ENCODE measurements around the gene TTC33.
"Not testable (repeated sequence)": the region's sequence is repeated elsewhere in the genome, so short reads cannot be mapped to it uniquely, and the experiment has no call there.

Gene TTC33

DNA sequence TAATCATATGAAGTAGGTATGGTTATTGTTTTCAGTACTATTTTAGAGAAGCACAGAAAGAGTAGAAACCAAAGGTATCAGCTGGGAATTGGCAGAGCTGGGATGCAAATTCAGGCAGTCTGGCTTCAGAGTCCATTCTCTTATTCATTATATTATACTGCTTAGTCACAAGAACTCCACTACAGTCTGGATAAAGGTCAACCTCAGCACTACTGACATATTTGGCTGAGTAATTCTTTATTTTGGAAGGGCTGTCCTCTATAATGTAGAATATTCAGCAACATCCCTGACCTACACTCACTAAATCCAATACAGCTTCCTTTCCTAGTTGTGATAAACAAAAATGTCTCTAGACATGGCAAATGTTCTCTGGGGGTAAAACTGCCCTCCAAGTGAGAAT, 38.5 kb downstream of the TTC33 start:
- DNase-seq (ENCODE audit: low read depth): no peak

DNA sequence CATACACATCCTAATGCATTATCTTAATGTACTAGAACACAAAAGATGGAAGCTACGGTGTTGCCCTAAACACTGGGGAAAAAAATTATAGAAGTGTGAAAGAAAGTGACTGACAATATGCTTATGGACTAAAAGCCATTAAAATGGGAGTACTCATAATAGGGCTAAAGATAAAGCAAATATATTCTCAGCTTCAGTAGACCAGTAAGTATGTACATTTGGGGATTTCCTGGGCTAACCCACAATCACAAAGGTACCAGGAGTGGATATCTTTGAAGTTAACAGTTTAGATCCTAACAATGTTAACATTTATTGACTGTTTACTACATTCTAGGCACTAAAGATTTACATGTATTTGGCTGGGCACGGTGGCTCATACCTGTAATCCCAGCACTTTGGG, 39.2 kb downstream of the TTC33 start:
- no peak for DNase-seq (ENCODE audit: low read depth)

DNA sequence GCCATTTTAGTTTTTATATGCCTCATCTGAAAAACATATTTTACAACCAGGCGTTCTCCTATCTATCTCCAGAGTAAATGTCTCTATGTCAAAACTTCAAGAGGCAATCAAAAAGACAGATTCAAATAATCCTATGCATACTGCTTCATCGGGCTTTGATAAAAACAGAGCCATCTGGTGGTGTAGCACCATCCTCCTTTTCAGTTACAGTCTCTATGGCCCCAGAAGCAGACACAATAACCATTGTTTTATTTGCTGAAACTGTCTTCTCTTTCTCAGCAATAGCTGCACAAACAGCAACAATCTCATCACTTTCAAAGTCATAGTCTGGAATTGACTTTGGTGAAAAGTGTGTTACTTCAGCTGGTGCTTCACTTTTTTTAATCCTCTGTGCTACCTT, 39.8 kb downstream of the TTC33 start:
- DNase-seq (ENCODE audit: low read depth): no peak

- DNase-seq (ENCODE audit: low read depth): no peak
These were observed 41.8 kb downstream of the TTC33 start for GRCh38 chr5:40714001-40714400.

DNA sequence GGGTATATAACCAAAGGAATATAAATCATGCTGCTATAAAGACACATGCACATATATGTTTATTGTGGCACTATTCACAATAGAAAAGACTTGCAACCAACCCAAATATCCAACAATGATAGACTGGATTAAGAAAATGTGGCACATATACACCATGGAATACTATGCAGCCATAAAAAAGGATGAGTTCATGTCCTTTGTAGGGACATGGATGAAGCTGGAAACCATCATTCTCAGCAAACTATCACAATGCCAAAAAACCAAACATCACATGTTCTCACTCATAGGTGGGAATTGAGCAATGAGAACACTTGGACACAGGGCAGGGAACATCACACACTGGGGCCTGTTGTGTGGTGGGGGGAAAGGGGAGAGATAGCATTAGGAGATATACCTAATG, 45.2 kb downstream of the TTC33 start:
- not testable (repeated sequence) for DNase-seq (ENCODE audit: low read depth)

- DNase-seq (ENCODE audit: low read depth): not testable (repeated sequence)
These were observed 50.3 kb downstream of the TTC33 start for GRCh38 chr5:40705484-40705883.

DNA sequence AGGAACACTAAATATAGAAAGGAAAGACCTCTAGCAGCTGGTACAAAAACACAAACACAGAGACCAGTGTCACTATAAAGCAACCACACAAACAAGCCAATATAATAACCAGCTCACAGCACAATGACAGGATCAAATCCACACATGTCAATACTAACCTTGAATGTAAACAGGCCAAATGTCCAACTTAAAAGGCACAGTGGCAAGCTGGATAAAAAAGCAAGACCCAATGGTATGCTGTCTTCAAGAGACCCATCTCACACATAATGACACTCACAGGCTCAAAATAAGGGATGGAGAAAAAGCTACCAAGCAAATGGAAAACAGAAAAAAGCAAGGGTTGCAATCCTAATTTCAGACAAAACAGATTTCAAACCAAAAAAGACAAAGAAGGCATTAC, 53.7 kb downstream of the TTC33 start:
- not testable (repeated sequence) for DNase-seq (ENCODE audit: low read depth)

DNA sequence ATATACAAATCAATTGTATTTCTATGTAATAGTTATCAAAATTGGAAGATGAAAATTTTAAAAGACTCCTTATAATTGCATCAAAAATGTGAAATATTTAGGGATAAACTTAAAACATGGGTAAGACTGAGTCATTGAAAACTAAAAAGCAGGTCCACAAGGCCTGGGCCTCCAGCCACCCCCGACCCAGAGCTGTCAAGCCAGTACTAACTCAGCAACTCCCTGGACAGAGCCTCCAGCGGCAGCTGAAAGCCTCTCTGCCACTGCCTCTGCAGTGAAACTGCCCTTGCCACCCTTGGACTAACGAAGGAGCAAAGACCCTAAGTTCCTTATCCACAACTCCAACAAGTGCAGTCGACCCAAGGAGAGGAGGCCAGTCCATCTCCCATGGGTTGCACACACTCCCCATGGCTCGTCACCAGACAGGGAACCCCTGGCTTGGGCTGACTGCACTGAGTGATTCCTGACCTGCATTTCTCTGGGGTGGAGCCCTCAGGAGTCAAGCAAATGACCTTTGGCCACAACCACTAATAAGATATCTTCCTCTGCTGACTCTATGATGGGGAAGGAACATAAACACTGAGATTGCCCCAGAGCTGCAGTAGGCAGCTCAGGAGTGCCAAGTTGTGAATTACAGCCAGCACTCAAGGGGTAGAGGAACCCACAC, 55.5 kb downstream of the TTC33 start:
- DNase-seq (ENCODE audit: low read depth): no peak

DNA sequence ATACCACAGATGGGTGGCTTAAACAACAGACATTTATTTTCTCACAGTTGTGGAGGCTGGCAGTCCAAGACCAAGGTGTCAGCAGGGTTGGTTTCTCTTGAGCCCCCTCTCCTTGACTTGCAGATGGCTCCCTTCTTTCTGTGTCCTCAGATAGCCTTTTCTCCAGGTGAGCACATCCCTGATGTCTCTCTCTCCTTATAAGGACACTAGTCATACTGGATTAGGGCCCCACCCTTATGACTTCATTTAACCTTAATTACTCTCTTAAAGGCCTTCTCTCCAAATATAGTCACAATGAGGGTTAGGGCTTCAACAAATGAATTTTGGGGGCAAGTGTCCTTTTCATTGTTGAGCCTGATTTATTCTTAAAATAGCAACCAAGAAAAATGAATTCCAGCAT, 61.3 kb downstream of the TTC33 start:
- no peak for DNase-seq (ENCODE audit: low read depth)

- DNase-seq (ENCODE audit: low read depth): no peak
These were observed 63.9 kb downstream of the TTC33 start for GRCh38 chr5:40691894-40692293.

- no peak for DNase-seq (ENCODE audit: low read depth)
These were observed 65.5 kb downstream of the TTC33 start for GRCh38 chr5:40690267-40690666.

DNA sequence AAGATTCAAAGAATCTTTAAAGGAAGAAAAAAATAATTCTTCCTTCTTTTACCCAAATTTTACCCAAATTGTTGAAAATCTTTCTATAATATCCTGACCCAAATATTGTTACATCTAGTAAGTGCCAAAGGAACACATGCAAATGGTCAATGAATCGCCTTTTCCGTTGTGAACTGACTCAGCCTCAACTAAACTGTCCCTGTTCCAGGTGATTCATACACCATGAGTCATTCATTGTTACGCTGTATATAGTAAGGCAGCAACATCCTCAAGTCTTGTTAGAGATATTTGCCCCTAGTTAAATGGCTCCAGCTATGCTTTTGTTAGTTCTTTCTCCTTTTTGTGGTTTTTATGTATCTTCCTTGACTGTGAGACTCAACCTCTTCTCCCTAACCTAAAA, 66.3 kb downstream of the TTC33 start:
- DNase-seq (ENCODE audit: low read depth): no peak

DNA sequence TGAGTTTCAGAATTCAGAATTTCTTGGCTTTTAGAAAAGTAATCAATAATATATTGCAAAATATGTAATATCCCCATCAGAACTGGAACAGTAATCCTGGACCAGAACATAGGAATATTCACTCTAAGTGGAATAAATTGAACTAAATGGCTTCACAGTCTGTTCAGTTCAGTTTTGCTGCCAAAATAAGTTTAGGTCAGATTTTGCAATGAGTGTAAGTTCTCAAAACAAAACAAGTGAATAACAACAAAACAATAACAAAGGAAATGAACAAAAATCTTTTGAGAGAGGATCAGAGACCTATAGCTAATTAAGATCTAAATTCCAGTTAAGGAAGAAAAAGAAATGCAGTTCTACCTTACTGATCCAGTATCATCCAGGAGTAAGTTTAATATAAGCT, 66.8 kb downstream of the TTC33 start:
- DNase-seq (ENCODE audit: low read depth): no peak

DNA sequence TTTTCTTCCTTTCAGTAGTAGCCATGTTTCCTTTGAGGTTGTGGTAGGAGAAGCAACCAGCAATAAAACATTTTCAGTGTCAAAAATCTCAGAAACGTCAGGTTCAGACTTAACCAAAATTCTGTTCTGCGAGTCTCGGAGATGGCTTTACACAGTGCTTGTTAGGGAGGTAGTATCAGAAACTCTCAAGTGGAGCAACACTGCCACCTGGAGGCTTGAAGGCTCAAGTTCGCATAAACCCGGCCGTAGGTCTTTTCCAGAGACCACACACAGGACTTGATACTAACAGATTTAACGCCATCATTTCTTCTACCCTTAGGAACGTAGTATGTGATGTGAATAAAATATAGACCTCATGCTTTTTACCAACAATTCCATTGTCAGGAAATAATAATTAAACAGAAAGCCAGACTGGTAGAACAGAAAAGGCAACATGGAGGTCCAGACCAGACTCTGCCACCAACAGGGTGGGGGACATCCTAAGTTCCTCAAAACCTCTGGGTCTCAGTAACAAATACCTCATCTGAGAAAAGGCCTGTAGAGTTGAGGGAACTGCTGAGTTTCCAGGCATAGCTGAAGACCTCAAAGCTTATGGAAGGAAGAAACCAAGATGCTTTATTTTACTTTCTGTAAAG, 67.5 kb downstream of the TTC33 start:
- DNase-seq (ENCODE audit: low read depth): peak; percentile 78

- DNase-seq (ENCODE audit: low read depth): no peak
These were observed 68.4 kb downstream of the TTC33 start for GRCh38 chr5:40687321-40687720.

DNA sequence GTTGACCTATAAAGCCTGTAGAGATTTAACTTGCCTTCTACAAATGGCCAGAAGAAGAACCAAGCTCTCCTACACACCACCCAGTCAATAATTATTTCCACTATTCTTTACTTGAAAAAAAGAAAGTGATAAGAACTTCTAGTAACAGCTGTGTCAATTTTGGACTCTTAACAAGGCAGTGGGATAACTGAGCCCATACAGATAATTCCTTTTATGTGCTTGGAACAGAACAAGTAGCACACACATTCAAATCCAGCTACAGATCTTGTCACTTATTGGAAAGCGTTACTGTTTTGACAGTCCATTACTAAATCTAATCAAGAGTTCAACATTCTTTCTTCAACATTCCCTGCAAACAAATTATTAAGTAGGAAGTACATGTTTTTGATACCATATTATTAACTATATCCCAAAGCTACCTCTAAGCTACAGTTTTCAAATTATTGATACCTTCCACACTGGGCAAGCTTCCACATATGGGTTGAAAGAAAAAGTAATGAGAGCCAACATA, 69.7 kb downstream of the TTC33 start:
- DNase-seq (ENCODE audit: low read depth): no peak

DNA sequence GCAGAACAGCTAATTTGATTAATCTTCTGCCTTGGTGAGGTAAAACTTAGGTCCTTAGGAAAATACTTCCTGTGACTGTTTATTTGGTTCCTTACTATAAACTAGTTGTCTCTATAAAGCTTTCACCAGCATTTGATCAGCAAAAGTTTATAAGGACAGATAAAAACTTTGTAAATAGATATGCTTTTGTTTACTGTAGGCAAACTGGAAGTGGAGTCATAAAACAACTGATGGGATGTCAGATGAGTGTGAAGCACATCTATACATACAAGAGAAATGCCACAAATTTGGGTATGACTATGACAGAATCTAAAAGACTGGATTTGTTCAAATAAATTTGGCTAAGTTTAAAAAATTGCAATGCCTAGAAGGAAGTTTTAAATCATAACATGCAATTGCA, 70.6 kb downstream of the TTC33 start:
- DNase-seq (ENCODE audit: low read depth): no peak

GRCh38 chr5:40683305-40683704, 72.5 kb downstream of the TTC33 start:
- no peak for DNase-seq (ENCODE audit: low read depth)

DNA sequence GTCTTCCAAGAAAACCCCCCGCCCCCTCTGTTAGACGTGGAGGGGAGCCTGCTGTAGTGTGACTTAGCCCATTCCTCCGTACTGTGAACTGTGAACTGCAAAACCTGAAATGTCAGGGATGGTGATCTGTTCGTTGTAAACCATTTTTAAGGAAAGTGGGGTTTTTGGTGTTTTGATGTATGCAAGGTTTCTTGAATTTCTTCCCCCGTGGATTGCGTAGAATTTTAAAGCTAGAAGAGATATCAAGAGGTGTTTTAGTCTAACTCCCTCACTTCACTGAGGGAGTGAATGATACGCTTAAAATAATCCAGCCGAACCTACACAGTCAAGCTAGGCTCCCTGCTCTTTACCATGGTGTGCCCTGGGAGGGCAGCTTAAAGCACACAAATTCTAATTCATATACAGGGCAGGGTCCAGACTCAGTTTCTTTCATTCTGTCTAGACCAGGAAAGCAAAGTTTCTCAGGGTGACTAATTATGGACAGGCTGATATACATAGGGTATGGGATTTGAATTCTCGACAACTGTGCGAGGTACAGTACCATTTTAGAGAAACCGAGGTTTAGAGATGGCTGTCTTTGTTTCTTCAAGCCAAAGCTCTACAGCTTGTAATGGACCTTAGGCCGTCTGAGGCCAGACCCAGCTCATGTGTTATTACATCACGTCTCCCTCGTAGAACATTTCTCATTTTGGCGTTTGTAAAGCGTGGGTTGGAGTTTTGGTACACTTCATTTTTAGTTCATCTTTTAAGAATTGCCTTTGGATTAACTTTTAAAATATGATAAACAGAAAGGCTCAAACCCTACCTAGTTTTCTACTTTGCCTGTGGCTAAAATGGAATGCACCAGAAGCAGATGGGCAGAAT, 73.4 kb downstream of the TTC33 start:
- DNase-seq (ENCODE audit: low read depth): no peak

GRCh38 chr5:40681363-40682153, 74.2 kb downstream of the TTC33 start:
- DNase-seq (ENCODE audit: low read depth): no peak

- DNase-seq (ENCODE audit: low read depth): no peak
These were observed 74.9 kb downstream of the TTC33 start for GRCh38 chr5:40680741-40681362.

All from activated gamma-delta T cell treated with anti-CD3 and anti-CD28 coated beads, Interleukin-2, amount 50 U/mL, for 16 hours (primary cell).